Measurements from ENCODE around the gene HTR3D.

The HTR3D gene

GRCh38 chr3:184073621-184074020 is 42.1 kb downstream of the HTR3D start:
- DNase-seq: no peak

GRCh38 chr3:184075901-184076300 is 44.4 kb downstream of the HTR3D start:
- no peak for DNase-seq

- no peak for DNase-seq
Measured at GRCh38 chr3:184077881-184078280, 46.3 kb downstream of the HTR3D start.

- DNase-seq: no peak
Measured at GRCh38 chr3:184078851-184079250, 47.3 kb downstream of the HTR3D start.

GRCh38 chr3:184081116-184081830 is 49.7 kb downstream of the HTR3D start:
- DNase-seq: no peak

- no peak for DNase-seq
Measured at GRCh38 chr3:184082034-184082433, 50.5 kb downstream of the HTR3D start.

GRCh38 chr3:184082465-184082864 is 50.9 kb downstream of the HTR3D start:
- no peak for DNase-seq

GRCh38 chr3:184085389-184085852 is 53.9 kb downstream of the HTR3D start:
- no peak for DNase-seq

All from right hindlimb (tissue), 1 donor.